GM12801 (cell line): ENCODE measurements around the gene DCAF10.

Experiments
- CTCF ChIP-seq: IDR thresholded peaks from one replicate; pipeline ENCODE4 v1.5.1; 2011; ENCODE audit warnings: control low read depth; ENCODE audit not compliant: insufficient read length; ENCODE audit errors: extremely low read depth

DCAF10 gene

DNA sequence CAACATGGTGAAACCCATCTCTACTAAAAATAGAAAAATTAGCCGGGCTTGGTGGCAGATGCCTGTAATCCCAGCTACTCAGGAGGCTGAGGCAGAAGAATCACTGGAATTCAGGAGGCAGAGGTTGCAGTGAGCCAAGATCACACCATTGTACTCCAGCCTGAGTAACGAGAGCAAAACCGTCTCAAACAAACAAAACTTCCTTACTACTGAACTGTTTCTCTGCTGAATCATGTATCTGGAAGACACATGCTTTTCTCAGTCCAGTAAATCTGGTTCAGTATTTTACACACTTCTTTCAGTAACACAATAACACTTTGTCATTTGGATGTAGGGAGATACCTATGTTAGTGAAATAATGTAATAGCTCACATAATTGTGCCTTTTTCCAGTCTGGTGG is 39.1 kb upstream of the DCAF10 start:
- TF ChIP-seq CTCF: no peak

- TF ChIP-seq CTCF: no peak
These were observed 31.3 kb upstream of the DCAF10 start for GRCh38 chr9:37769306-37769705.

DNA sequence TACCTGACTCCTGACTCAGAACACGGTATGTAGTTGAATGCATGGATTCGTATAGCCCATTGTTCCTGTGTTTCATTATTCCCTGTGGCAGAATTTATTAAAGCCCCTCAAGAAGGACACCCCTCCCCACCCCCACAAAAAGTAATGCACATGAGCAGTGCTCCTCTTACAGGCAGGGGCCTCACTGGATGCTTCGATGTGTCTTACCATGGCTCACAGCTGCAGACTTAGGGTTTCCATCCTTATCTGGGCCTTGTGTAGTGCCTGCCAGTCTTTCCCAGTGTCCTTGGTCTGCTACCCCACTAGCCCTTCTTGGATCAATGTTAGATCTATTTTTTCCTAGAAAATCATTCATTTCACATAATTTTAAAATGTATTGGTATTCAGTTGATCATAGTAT is 30.6 kb upstream of the DCAF10 start:
- TF ChIP-seq CTCF: no peak

GRCh38 chr9:37775216-37775919 is 25.2 kb upstream of the DCAF10 start:
- TF ChIP-seq CTCF: no peak

- no peak for TF ChIP-seq CTCF
These were observed 24.3 kb upstream of the DCAF10 start for GRCh38 chr9:37776328-37776727.

DNA sequence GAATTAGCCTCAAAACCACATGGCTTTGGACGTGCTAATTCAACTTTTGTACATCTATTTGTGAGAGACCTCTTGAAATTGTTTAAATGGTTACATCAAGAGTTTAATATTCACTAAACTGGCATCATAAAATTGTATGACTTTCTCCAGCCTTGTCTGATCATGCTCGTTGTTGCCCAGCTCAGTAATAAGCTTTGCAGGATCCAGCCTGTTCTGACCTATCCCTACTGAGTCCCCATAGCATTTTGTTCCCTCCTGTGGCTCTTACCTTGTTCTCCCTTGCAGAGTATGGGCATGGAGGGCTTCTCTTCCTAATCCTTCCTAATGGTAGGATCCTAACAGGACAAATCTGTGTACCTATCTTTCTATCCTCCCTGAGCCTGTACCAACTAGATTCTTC is 22.1 kb upstream of the DCAF10 start:
- no peak for TF ChIP-seq CTCF

DNA sequence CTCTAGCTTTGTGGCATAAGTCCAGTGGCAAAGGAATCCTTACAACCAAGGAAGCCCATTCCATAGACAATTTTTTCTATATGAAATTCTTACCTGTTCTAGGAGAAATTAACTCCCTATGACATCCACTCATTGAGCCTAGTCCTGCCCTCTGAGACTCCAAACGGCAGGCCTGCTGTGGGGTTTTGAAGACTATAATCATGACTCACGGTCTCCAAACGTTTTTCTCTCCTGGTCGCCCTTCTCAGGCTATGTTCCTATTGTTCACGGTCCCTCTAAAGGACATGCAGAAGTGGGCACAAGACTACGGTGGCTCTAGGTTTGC is 16.3 kb upstream of the DCAF10 start:
- TF ChIP-seq CTCF: no peak
